Nephron progenitor cell (in vitro differentiated cells): ENCODE results near the gene ANKS1B.

Experiments
- DNase-seq: peaks from one replicate; pipeline ENCODE4 v3.0.0; 2021
- H3K27ac Mint-ChIP-seq: 2 replicates; pipeline ENCODE4 v1.8.0; 2021; ENCODE audit warnings: mild to moderate bottlenecking, moderate library complexity, mixed read lengths
- H3K27me3 Mint-ChIP-seq: 2 replicates; pipeline ENCODE4 v1.8.0; 2021; ENCODE audit warnings: mild to moderate bottlenecking, low read depth, mixed read lengths; ENCODE audit not compliant: poor library complexity
- H3K36me3 Mint-ChIP-seq: 2 replicates; pipeline ENCODE4 v1.8.0; 2021; ENCODE audit warnings: low read depth, mixed read lengths
- H3K4me1 Mint-ChIP-seq: 2 replicates; pipeline ENCODE4 v1.8.0; 2021; ENCODE audit warnings: mixed read lengths
- H3K4me3 Mint-ChIP-seq: 2 replicates; pipeline ENCODE4 v1.8.0; 2021; ENCODE audit warnings: mild to moderate bottlenecking, moderate library complexity, mixed read lengths
- H3K9me3 Mint-ChIP-seq: 2 replicates; pipeline ENCODE4 v1.8.0; 2021; ENCODE audit warnings: mild to moderate bottlenecking, moderate library complexity, mixed read lengths
- TF ChIP-seq, protein P1 (sequence below): fragments of 200-600 bp; sonication (generic); IDR thresholded peaks from 2 replicates; pipeline ENCODE4 v1.5.0; 2021; ENCODE audit warnings: antibody characterized with exemption

The ANKS1B gene

GRCh38 chr12:99130808-99131553 lies 853.8 kb downstream of the ANKS1B start:
- no peaks in the 10 kb centered on the region for H3K27me3 Mint-ChIP-seq
- no peaks in the 10 kb centered on the region for H3K9me3 Mint-ChIP-seq
- no peaks in the 10 kb centered on the region for H3K4me1 Mint-ChIP-seq
- H3K36me3 Mint-ChIP-seq: no peaks in the 10 kb centered on the region
- no peak overlapping the region for H3K27ac Mint-ChIP-seq
- no peak for DNase-seq
- TF ChIP-seq, protein P1, sequence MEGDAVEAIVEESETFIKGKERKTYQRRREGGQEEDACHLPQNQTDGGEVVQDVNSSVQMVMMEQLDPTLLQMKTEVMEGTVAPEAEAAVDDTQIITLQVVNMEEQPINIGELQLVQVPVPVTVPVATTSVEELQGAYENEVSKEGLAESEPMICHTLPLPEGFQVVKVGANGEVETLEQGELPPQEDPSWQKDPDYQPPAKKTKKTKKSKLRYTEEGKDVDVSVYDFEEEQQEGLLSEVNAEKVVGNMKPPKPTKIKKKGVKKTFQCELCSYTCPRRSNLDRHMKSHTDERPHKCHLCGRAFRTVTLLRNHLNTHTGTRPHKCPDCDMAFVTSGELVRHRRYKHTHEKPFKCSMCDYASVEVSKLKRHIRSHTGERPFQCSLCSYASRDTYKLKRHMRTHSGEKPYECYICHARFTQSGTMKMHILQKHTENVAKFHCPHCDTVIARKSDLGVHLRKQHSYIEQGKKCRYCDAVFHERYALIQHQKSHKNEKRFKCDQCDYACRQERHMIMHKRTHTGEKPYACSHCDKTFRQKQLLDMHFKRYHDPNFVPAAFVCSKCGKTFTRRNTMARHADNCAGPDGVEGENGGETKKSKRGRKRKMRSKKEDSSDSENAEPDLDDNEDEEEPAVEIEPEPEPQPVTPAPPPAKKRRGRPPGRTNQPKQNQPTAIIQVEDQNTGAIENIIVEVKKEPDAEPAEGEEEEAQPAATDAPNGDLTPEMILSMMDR: no peak
- H3K4me3 Mint-ChIP-seq: no peak overlapping the region

DNA sequence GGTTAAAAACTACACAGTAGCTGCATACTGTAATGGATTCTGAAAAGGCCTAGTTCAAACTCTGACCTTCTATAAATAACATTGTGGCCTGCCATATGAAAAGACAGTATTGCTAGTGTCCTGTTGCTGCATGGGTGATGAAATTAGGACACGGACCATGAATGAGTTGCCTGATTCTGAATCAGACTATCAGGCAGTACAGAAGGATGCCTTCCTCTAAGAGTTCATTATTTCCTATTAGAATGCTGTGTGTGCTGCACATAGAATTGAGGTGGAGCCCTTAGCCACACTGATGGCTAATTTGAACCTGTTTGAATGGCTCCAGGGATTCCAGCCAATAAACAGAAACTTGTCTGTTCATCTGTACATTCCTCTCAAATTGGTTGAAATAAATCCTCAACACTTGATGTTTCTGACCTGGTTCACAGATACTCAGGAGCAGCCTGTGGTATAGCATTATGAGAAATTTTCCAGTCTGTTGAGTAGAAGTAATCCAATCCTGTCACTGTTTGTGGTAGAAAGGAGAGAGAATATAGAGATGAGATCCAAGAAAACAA lies 856.4 kb downstream of the ANKS1B start:
- H3K27me3 Mint-ChIP-seq: no peaks in the 10 kb centered on the region
- H3K4me1 Mint-ChIP-seq: no peaks in the 10 kb centered on the region
- DNase-seq: no peak
- TF ChIP-seq, protein P1: no peak
- H3K27ac Mint-ChIP-seq: no peak overlapping the region
- H3K36me3 Mint-ChIP-seq: no peaks in the 10 kb centered on the region
- H3K9me3 Mint-ChIP-seq: no peaks in the 10 kb centered on the region
- no peak overlapping the region for H3K4me3 Mint-ChIP-seq

- no peak overlapping the region for H3K4me3 Mint-ChIP-seq
- no peaks in the 10 kb centered on the region for H3K9me3 Mint-ChIP-seq
- DNase-seq: no peak
- TF ChIP-seq, protein P1: no peak
- H3K27ac Mint-ChIP-seq: no peak overlapping the region
- H3K36me3 Mint-ChIP-seq: no peaks in the 10 kb centered on the region
- H3K27me3 Mint-ChIP-seq: peaks cover 3% of the 10 kb centered on the region
- no peaks in the 10 kb centered on the region for H3K4me1 Mint-ChIP-seq
Observed at GRCh38 chr12:99122959-99123358, 861.8 kb downstream of the ANKS1B start.

DNA sequence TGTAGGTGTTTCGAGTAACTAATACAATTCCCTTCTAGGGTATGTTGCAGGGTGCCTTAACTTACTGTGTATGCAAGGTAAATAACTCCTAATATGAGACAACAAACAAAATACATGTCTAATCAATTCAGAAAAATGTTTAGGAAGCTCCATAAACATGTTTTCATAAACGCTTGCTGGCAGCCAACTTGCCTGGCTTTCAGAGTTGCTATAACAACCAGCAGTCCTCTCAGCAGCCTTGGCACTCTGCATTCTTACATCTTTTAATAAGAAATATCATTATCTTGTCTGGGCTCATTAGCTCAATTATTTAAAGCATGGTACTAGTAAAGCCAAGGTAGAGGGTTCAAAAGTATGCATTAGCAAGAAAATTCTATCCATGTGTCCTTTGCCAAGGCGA lies 862.2 kb downstream of the ANKS1B start:
- peaks cover 3% of the 10 kb centered on the region for H3K27me3 Mint-ChIP-seq
- no peaks in the 10 kb centered on the region for H3K4me1 Mint-ChIP-seq
- TF ChIP-seq, protein P1: no peak
- no peak for DNase-seq
- H3K4me3 Mint-ChIP-seq: no peak overlapping the region
- H3K9me3 Mint-ChIP-seq: no peaks in the 10 kb centered on the region
- H3K27ac Mint-ChIP-seq: no peak overlapping the region
- no peaks in the 10 kb centered on the region for H3K36me3 Mint-ChIP-seq

- Mint-ChIP-seq H3K4me3 (no peak overlapping the region), H3K9me3 (no peaks in the 10 kb centered on the region), H3K4me1 (no peaks in the 10 kb centered on the region), H3K36me3 (no peaks in the 10 kb centered on the region), H3K27ac (no peak overlapping the region), H3K27me3 (peaks cover 3% of the 10 kb centered on the region)
- TF ChIP-seq, protein P1: no peak
- no peak for DNase-seq
Observed at GRCh38 chr12:99121546-99121945, 863.2 kb downstream of the ANKS1B start.

- H3K9me3 Mint-ChIP-seq: no peaks in the 10 kb centered on the region
- H3K4me3 Mint-ChIP-seq: no peak overlapping the region
- TF ChIP-seq, protein P1: no peak
- no peak for DNase-seq
- H3K27me3 Mint-ChIP-seq: peaks cover 3% of the 10 kb centered on the region
- no peak overlapping the region for H3K27ac Mint-ChIP-seq
- H3K36me3 Mint-ChIP-seq: no peaks in the 10 kb centered on the region
- no peaks in the 10 kb centered on the region for H3K4me1 Mint-ChIP-seq
Observed at GRCh38 chr12:99119943-99120342, 864.8 kb downstream of the ANKS1B start.
